NCI-H345 treated with DMSO at 0.1 percent for 48 hours (cell line): ENCODE measurements around the gene ARID4B.
"Not testable (repeated sequence)": the region's sequence is repeated elsewhere in the genome, so short reads cannot be mapped to it uniquely, and the experiment has no call there.

ENCODE experiments used
- DNase-seq: peaks from one replicate; lab custom pipeline; 2025; ENCODE audit not compliant: unreplicated experiment; lab: John Stamatoyannopoulos, UW

ARID4B gene

DNA sequence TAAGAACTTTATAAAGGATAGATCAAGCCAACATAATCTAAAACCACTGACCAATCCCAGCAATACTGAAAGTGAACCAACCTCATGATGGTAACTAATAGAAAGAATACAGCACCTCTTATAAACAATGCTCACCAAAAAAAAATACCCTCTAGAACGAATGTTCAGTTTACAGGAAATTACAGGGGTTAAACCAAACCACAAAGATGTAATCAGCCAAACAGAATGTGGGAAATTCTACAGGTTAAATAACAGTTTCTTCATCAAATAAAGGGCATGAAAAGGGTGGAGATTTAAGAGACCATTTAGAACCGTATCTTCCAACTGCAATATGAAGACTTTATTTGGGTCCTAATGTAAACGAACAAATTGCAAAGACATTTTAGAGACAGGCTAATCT, 30.4 kb downstream of the ARID4B start:
- DNase-seq = no peak

DNA sequence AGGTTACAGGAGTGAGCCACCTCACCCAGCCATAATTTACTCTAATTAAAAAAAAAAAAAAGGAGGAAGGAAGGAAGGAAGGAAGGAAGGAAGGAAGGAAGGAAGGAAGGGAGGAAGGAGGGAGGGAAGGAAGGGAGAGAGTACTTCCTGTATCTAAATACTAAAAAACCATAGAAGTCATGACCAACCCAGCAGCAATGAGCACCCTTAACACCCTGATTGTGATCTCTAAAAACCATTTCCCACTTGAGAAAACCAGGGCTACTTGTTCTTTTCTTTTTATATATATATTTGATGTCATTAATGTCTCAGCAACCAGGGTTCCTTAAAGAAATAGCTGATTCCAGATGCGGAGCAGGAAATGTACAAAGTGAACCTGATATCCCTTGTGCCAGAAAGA, 31.2 kb downstream of the ARID4B start:
- no peak for DNase-seq

GRCh38 chr1:235295902-235296350, 32.1 kb downstream of the ARID4B start:
- DNase-seq = no peak

GRCh38 chr1:235293322-235293942, 34.5 kb downstream of the ARID4B start:
- no peak for DNase-seq

- DNase-seq = no peak
Measured at GRCh38 chr1:235292790-235293189, 35.2 kb downstream of the ARID4B start.

DNA sequence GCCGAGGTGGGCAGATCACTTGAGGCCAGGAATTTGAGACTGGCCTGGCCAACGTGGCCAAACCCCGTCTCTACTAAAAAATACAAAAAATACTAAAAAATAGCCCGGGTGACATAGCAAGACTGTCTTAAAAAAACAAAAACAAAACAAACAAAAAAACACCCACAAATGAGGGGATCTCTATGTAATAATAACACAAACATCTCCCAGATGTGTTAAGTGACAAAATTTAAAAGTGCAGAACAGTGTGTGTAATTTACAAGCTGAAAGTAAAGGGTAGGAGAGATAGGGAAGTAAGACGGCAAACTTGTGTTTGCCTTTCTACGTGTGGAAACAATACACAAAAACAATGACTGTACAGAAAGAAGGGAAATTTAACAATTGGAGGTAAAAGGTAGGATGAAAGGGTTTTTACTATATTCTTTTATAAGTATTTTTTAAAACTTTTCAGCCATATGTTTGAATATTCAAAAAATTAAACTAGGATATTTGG, 36.3 kb downstream of the ARID4B start:
- DNase-seq = no peak

- no peak for DNase-seq
Measured at GRCh38 chr1:235290740-235291502, 37.1 kb downstream of the ARID4B start.

DNA sequence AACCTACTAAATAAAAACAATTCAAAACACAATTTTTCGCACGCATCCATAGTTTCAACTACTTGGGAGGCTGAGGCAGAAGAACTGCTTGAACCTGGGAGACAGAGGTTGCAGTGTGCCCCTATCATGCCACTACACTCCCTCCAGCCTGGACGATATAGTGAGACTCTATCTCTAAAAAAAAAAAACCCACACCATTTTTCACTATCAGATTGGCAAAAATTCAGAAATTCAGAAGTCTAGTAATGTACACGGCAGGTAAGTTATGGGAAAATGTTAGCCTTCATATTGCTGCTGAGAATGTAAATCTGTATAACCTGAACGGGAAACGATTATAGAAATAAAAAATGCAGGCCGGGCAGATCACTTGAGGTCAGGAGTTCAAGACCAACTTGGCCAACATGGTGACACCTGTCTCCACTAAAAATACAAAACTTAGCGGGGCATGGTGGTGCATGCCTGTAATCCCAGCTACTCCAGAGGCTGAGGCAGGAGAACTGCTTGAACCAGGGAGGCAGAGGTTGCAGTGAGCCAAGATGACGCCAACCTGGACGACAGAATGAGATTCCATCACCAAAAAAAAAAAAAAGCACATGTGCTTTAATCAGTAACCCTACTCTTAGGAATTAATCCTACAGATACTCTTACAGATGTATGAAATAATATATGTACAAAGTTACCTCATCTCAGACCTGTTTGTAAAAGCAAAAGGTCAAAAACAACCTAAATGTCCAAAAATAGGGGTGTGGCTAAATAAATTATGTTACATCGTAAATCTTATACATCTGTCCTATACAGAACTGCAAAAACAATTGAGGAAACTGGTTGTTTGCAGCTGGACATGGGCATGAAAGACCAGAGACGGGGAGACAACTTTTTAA, 37.9 kb downstream of the ARID4B start:
- DNase-seq = no peak

GRCh38 chr1:235287208-235287882, 40.6 kb downstream of the ARID4B start:
- DNase-seq = no peak

DNA sequence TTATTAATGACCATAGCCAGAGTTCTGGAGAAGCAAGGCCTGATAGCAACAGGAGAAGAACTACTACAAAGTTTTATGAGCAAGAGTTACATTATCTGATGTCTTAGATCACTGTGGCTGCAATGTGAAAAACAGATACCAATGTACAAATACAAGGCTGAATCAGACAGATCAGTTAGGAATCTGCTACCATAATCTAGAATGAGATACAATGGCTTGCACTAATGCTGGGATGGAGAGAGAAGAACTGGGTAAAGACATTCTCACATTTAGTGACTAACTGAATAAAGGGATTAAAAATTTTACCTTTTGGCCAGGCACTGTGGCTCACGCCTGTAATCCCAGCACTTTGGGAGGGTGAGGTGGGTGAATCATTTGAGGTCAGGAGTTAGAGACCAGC, 41.3 kb downstream of the ARID4B start:
- no peak for DNase-seq

DNA sequence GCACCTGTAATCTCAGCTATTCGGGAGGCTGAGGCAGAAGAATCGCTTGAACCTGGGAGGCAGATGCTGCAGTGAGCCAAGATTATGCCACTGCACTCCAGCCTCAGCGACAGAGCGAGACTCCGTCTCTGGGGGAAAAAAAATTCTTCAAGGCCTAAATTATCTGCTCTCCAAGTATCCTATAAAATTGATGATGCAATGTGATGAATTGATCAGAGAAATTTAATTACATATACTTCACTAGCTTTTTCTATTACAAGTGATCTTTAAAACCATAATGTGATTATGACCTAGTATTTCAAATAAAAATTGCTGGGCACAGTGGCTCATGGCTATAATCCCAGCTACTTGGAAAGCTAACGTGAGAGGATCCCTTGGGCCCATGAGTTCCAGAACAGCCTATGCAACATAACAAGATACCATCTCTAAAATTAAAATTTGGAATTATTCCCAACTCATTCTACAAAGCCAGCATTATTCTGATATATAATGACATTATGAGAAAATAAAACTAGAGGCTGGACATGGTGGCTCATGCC, 43.7 kb downstream of the ARID4B start:
- no peak for DNase-seq

GRCh38 chr1:235283636-235284035, 44.3 kb downstream of the ARID4B start:
- not testable (repeated sequence) for DNase-seq

DNA sequence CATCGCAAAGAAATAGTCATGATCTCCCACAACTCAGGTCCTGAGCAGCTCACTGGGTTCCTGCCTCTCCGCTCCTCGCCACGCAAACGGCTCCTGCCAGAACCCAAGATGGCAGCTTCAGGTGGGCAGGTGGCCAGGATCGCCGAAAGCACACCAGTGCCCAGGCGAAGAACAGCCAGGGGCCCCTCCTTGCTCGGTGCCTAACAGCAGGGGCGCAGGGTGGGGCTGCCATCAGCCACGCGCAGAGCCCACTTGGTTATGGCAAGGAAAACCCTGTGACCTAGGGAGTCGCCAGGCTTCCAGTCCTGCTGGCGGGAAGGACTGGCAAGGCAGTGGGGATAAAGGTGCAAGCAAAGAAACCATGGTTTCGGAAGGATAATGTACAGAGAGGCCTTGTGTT, 47.5 kb downstream of the ARID4B start:
- no peak for DNase-seq

DNA sequence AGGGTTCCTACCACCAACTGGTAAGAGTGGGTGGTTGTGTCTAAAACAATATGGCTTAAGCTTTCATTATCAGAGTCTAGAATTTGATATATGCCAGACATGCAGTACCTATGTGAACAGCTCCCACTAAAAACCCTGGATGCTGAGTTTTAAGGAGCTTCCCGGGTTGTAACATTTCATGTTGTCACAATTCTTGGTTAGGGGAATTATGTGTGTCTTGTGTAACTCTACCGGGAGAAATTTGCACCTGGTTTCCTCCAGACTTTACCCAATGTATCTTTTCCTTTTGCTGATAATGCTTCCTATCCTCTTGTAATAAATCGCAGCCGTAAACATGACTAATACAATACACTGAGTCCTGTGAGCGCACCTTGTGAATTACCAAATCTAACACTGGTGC, 48.3 kb downstream of the ARID4B start:
- DNase-seq = no peak

- DNase-seq = no peak
Measured at GRCh38 chr1:235278915-235279292, 49.1 kb downstream of the ARID4B start.

GRCh38 chr1:235278233-235278914, 49.6 kb downstream of the ARID4B start:
- no peak for DNase-seq

- DNase-seq = no peak
Measured at GRCh38 chr1:235277709-235278108, 50.3 kb downstream of the ARID4B start.

DNA sequence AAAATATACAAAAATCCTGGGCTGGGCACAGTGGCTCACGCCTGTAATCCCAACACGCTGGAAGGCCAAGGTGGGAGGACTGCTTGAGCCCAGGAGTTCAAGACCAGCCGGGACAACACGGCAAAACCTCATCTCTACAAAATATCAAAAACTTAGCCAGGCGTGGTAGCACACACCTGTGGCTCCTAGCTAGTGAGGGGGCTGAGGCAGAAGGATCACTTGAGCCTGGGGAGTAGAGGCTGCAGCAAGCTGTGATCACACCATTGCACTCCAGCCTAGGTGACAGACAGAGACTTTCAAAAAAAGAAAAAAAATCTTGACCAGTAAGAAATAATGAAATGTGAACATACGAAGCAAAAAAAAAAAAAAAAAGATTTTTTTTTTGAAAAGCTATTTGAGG, 52.1 kb downstream of the ARID4B start:
- DNase-seq = no peak

DNA sequence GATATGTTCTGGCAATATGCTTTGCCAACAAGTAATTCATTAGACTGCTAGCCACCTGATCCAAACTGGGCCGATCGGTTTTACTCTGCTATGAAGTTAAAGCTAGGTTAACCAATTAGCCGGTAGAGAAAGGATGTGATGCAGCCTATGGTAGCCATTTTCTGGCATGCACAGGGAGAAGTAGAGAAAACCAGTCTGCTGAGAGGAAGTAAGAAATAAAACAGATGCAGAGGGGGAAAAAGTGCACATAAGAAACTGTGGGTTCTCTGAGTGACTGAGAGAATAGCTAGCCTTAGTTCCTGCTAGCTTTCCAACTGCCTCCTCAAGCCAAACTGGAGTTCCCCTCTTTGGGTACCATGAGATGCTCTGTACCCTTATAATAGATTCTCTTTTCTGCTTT, 52.8 kb downstream of the ARID4B start:
- no peak for DNase-seq

DNA sequence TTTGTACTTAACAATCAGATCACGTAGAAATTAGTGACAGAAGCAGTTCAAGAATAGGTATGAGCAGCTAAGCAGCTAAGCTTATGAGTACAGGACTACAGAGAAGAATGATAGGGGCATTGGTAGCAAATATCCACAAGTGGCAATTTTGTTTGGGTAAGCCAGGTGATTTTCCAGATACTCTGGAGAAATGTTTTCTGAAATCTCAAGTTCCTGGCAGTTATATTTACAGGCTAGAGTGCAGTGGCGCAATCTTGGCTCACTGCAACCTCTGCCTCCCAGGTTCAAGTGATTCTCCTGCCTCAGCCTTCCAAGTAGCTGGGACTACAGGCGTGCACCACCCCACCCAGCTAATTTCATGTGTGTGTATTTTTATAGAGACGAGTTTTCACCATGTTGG, 55.1 kb downstream of the ARID4B start:
- DNase-seq = no peak
